Common myeloid progenitor, CD34-positive (primary cell): ENCODE measurements around the gene RNASEH2B.
A peak's percentile ranks its signal among the peaks of the same experiment; 100 is the strongest.

ENCODE experiments used
- CTCF ChIA-PET: fragments of 350-600 bp; sonication (Branson Sonifier 250); formaldehyde crosslinking; loops from one replicate; lab custom pipeline; 2021; ENCODE audit warnings: antibody characterized with exemption; lab: Charles Lee
- POLR2A ChIA-PET: fragments of 350-600 bp; sonication (Branson Sonifier 250); formaldehyde crosslinking; loops from one replicate; lab custom pipeline; 2021; ENCODE audit warnings: antibody characterized with exemption; lab: Charles Lee
- DNase-seq, 3 donors: peaks; one replicate each; pipeline versions ENCODE4 v3.0.0 to v3.0.0-alpha.2; 2013
- H3K27ac ChIP-seq, 2 experiments: 1 replicate in 1 of 2; 2 replicates in 1 of 2; pipeline ENCODE4 v1.7.0; 2013; ENCODE audit warnings: inconsistent platforms in 2 of 2, low read length in 2 of 2, mild to moderate bottlenecking in 2 of 2, low read depth in 1 of 2, moderate library complexity in 1 of 2; ENCODE audit not compliant: severe bottlenecking in 2 of 2, insufficient read depth in 1 of 2, poor library complexity in 1 of 2
- H3K27me3 ChIP-seq, 5 experiments: replicated peaks in 2 of 5; 1 replicate in 3 of 5; 2 replicates in 2 of 5; pipeline versions ENCODE4 v1.6.1 to v1.7.0; 2013; ENCODE audit warnings: low read length in 4 of 5, mild to moderate bottlenecking in 2 of 5, moderate library complexity in 2 of 5, inconsistent platforms in 1 of 5; ENCODE audit not compliant: insufficient read depth in 5 of 5, control insufficient read depth in 4 of 5
- H3K36me3 ChIP-seq, 4 experiments: 1 replicate in 2 of 4; 2 replicates in 2 of 4; pipeline versions ENCODE4 v1.6.1 to v1.7.0; 2013; ENCODE audit warnings: low read length in 3 of 4, control low read depth in 1 of 4, mild to moderate bottlenecking in 1 of 4; ENCODE audit not compliant: control insufficient read depth in 4 of 4, insufficient read depth in 4 of 4
- H3K4me1 ChIP-seq, 4 experiments: 1 replicate in 3 of 4; 2 replicates in 1 of 4; pipeline versions ENCODE4 v1.6.1 to v1.7.1; 2013; ENCODE audit warnings: low read length in 3 of 4, mild to moderate bottlenecking in 3 of 4, control low read depth in 1 of 4, inconsistent platforms in 1 of 4, moderate library complexity in 1 of 4; ENCODE audit not compliant: control insufficient read depth in 4 of 4, insufficient read depth in 4 of 4; ENCODE audit errors: control extremely low read depth in 1 of 4
- H3K4me3 ChIP-seq, 7 experiments: 1 replicate in 4 of 7; 2 replicates in 3 of 7; pipeline versions ENCODE4 v1.5.1 to v1.7.0; 2013; ENCODE audit warnings: mild to moderate bottlenecking in 7 of 7, low read length in 6 of 7, moderate library complexity in 6 of 7, inconsistent platforms in 2 of 7, low read depth in 2 of 7, control low read depth in 1 of 7; ENCODE audit not compliant: insufficient read depth in 4 of 7, control insufficient read depth in 1 of 7; ENCODE audit errors: extremely low read depth in 1 of 7
- H3K9me3 ChIP-seq, 5 experiments: 1 replicate in 4 of 5; 2 replicates in 1 of 5; pipeline versions ENCODE4 v1.6.1 to v1.7.1; 2013; ENCODE audit warnings: low read length in 4 of 5, mild to moderate bottlenecking in 2 of 5, inconsistent platforms in 1 of 5, low read depth in 1 of 5, moderate library complexity in 1 of 5; ENCODE audit not compliant: control insufficient read depth in 4 of 5, insufficient read depth in 2 of 5; ENCODE audit errors: control extremely low read depth in 1 of 5
- WGBS: methylation state at CpG from one replicate; pipeline ENCODE4 v1.1.5; 2013; ENCODE audit not compliant: insufficient coverage; 5-methylcytosine and 5-hydroxymethylcytosine counted together

RNASEH2B gene

GRCh38 chr13:50989476-50989875 is 79.9 kb downstream of the RNASEH2B start:
- H3K27ac ChIP-seq: no peak overlapping the region
- ChIA-PET CTCF (interaction anchor here (0.7 to 7.7 kb wide), 23 partner anchors 12 to 993 kb away, joined by 3 to 93 read pairs (median 4); partner anchors contain the start of gene TRIM13), POLR2A (interaction anchor here (0.7 kb wide), 1 partner anchor 71 kb away, joined by 3 read pairs; no protein-coding TSS in a partner anchor)
- no CpG with 5 or more reads among the region's 6 CpGs for WGBS
- no peak overlapping the region for H3K4me3 ChIP-seq
- DNase-seq: peak; percentile 50 to 61 (median 50)
- no peaks in the 10 kb centered on the region for H3K36me3 ChIP-seq
- peaks cover 6 to 50% (median 43%) of the 10 kb centered on the region in 4 experiments for H3K4me1 ChIP-seq
- no peaks in the 10 kb centered on the region for H3K27me3 ChIP-seq
- H3K9me3 ChIP-seq: no peaks in the 10 kb centered on the region

GRCh38 chr13:50990065-50990817 is 80.7 kb downstream of the RNASEH2B start:
- CTCF ChIA-PET: interaction anchor here (0.7 to 7.7 kb wide), 16 partner anchors 11 to 98 kb away, joined by 3 to 93 read pairs (median 4); no protein-coding TSS in a partner anchor

GRCh38 chr13:50990818-50991506 is 81.4 kb downstream of the RNASEH2B start:
- peak overlapping the region in 1 of 2 experiments; percentile 88 for H3K27ac ChIP-seq
- CTCF ChIA-PET: interaction anchor here (1.5 to 7.7 kb wide), 5 partner anchors 13 to 77 kb away, joined by 4 to 93 read pairs (median 6); no protein-coding TSS in a partner anchor
- H3K27me3 ChIP-seq: no peaks in the 10 kb centered on the region
- H3K9me3 ChIP-seq: no peaks in the 10 kb centered on the region
- DNase-seq: peak in 1 of 3 donors; percentile 30
- H3K4me3 ChIP-seq: peak overlapping the region in 1 of 7 experiments; percentile 17
- POLR2A ChIA-PET: no interaction called here
- 95% methylated on average over 14 of the region's 22 CpGs for WGBS
- no peaks in the 10 kb centered on the region for H3K36me3 ChIP-seq
- H3K4me1 ChIP-seq: peaks cover 6 to 50% (median 43%) of the 10 kb centered on the region in 4 experiments

More at GRCh38 chr13:50990065-50990817, 80.7 kb downstream of the RNASEH2B start:
- peak in 2 of 3 donors; percentile 25 to 55 for DNase-seq
- no peaks in the 10 kb centered on the region for H3K36me3 ChIP-seq
- peaks cover 6 to 50% (median 43%) of the 10 kb centered on the region in 4 experiments for H3K4me1 ChIP-seq
- H3K27ac ChIP-seq: no peak overlapping the region
- H3K27me3 ChIP-seq: no peaks in the 10 kb centered on the region
- no peak overlapping the region for H3K4me3 ChIP-seq
- POLR2A ChIA-PET: interaction anchor here (0.7 kb wide), 1 partner anchor 72 kb away, joined by 3 read pairs; no protein-coding TSS in a partner anchor
- WGBS: 84% methylated on average over 8 of the region's 11 CpGs
- H3K9me3 ChIP-seq: no peaks in the 10 kb centered on the region

- Histone ChIP-seq H3K27ac (peak overlapping the region; percentile 64 to 88), H3K4me3 (peak overlapping the region in 3 of 7 experiments; percentile 20 to 58 (median 50)), H3K36me3 (no peaks in the 10 kb centered on the region), H3K27me3 (no peaks in the 10 kb centered on the region), H3K4me1 (peaks cover 6 to 50% (median 43%) of the 10 kb centered on the region in 4 experiments), H3K9me3 (no peaks in the 10 kb centered on the region)
- peak; percentile 69 to 94 (median 92) for DNase-seq
- 15% methylated on average over 5 of the region's 6 CpGs for WGBS
- POLR2A ChIA-PET: interaction anchor here (0.7 kb wide), 2 partner anchors 30 to 74 kb away, joined by 3 to 4 read pairs; no protein-coding TSS in a partner anchor
- CTCF ChIA-PET: interaction anchor here (0.8 to 7.7 kb wide), 12 partner anchors 10 to 91 kb away, joined by 3 to 93 read pairs (median 4); no protein-coding TSS in a partner anchor
Observed at GRCh38 chr13:50991579-50992521, 82.3 kb downstream of the RNASEH2B start.

- Histone ChIP-seq H3K9me3 (no peaks in the 10 kb centered on the region), H3K4me3 (no peak overlapping the region), H3K36me3 (no peaks in the 10 kb centered on the region), H3K27me3 (no peaks in the 10 kb centered on the region), H3K4me1 (peaks cover 6 to 50% (median 43%) of the 10 kb centered on the region in 4 experiments), H3K27ac (no peak overlapping the region)
- DNase-seq: no peak
- 94% methylated on average over 2 of the region's 2 CpGs for WGBS
- ChIA-PET CTCF (interaction anchor here (0.8 to 7.7 kb wide), 7 partner anchors 9 to 75 kb away, joined by 3 to 93 read pairs (median 3); no protein-coding TSS in a partner anchor), POLR2A (interaction anchor here (0.6 kb wide), 2 partner anchors 13 to 14 kb away, joined by 3 read pairs; no protein-coding TSS in a partner anchor)
Observed at GRCh38 chr13:50993371-50993770, 83.8 kb downstream of the RNASEH2B start.

GRCh38 chr13:50993934-50994333 is 84.3 kb downstream of the RNASEH2B start:
- no peaks in the 10 kb centered on the region for H3K36me3 ChIP-seq
- ChIA-PET POLR2A (interaction anchor here (0.6 kb wide), 1 partner anchor 13 kb away, joined by 3 read pairs; no protein-coding TSS in a partner anchor), CTCF (interaction anchor here (7.7 kb wide), 1 partner anchor 74 kb away, joined by 93 read pairs; no protein-coding TSS in a partner anchor)
- H3K27me3 ChIP-seq: no peaks in the 10 kb centered on the region
- H3K4me1 ChIP-seq: peaks cover 6 to 50% (median 43%) of the 10 kb centered on the region in 4 experiments
- DNase-seq: no peak
- 88% methylated on average over 1 of the region's 3 CpGs for WGBS
- no peak overlapping the region for H3K27ac ChIP-seq
- H3K4me3 ChIP-seq: no peak overlapping the region
- H3K9me3 ChIP-seq: no peaks in the 10 kb centered on the region
